Activated effector memory CD4-positive, alpha-beta T cell treated with anti-CD3 and anti-CD28 coated beads, Interleukin-2, amount 50 U/mL, for 16 hours (primary cell): ENCODE measurements around the gene RARRES1.

Source experiments
- DNase-seq: peaks from one replicate; pipeline ENCODE4 v3.0.0-alpha.2; 2020

Gene RARRES1

DNA sequence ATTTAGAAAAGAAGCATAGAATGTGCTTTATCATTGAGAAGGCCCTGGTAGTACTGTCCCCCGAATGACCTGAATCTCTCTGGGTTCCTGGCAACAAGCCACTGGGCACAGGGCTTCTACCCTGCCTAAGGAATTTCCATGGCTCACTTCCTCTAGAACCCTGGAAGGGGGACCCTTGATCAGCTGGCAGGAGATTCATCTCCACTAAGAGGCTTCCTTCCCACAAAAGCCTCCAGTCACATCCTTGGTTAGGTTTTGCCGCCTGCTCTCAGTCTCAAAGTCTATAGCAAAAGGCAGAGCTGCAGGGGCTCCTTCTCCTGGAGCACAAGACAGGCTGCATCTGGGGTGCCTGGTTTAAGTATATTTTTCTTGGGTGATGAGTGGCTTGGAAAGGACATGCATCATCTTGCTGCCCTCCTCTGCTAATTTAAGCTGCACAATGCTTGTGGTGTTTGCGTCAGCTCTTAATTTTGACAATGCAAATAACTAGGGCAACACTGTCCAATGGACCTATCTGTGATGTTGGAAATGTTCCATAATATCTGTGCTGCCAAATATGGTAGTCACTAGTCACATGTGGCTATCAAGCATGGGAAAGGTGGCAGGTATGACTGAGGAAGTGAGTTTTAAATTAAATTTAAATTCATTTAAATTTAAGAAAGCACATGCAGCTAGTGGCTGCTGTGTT is 33.4 kb upstream of the RARRES1 start:
- DNase-seq: no peak

DNA sequence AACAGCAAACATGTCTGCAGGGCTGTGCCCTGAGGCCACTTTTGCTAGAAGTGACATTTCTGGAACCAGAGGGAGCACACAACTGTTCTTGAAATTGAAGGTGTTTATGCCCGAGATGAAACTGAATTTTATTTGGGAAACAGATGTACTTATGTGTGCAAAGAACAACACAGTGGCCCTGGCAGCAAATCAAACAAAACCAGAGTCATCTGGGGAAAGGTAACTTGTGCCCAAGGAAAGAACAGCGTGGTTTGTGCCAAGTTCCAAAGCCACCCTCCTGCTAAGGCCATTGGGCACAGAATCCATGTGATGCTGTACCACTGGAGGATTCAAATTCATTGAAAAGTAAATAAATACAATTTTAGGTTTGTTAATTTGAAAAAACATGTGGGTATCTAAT is 31.2 kb upstream of the RARRES1 start:
- no peak for DNase-seq

DNA sequence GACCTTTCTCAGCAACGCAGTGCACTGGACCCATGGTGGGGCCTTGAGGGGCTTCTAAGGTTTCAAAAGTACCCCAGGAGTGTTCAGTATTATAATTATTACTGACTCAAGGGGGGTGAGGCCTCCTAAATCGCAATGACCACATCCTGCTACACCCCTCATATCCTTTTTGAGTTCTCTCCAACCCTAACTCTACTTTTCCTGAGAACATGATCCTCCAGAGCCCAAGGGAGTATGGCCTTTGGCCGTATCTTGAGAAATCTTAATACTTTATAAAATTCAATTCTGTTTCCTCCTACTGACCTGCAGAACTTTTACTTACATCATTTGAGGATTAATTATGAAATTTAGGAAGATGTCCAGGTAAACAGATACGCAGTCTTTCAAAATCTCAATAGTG is 30.4 kb upstream of the RARRES1 start:
- DNase-seq: no peak

DNA sequence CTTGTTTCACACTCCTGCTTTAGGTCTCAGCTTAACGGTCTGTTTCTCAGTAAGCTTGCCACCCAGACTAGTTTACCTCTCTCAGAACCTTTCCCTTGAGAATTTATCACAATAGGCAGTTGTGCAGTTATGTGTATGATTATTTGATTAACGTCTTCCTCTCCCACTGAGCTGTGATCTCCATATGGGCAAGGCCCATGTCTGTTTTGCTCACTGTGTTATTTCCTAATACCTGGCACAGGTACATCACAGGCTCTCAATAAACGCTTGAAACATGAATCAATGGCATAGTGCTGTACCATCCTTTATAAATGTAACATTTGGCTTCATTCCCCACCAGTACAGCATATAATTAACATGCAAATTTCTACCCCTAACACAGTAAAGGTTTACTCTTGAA is 29.1 kb upstream of the RARRES1 start:
- no peak for DNase-seq

DNA sequence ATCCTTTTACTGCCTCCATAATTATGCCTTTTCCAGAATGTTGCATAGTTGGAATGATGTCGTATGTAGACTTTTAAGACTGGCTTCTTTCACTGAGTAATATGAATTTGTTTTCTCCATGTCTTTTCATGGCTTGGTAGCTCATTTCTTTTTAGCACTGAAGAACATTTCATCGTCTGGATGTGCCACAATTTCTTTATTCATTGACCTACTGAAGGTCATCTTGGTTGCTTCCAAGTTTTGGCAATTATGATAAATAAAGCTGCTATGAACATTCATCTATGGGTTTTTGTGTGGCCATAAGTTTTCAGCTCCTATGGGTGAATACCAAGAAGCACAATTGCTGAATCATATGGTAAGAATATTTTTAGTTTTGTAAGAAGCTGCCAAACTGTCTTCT is 23.2 kb upstream of the RARRES1 start:
- DNase-seq: no peak

DNA sequence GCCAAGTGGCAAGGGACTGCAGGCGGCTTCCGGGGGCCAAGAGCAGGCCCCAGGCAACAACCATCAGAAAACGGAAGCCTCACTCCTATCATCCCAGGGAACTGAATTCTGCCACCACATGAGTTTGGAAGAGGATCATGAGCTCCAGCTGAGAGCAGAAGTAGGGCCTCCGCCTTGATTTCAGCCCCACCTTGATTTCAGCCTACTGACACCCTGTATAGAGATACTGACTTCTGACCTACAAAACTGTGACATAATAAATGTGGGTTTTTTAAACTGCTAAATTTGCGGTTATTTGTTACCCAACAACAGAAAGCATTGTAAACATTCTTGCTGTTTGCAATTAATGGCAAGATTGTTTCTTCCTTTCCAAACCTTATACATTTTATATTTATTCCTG is 21.6 kb upstream of the RARRES1 start:
- no peak for DNase-seq

DNA sequence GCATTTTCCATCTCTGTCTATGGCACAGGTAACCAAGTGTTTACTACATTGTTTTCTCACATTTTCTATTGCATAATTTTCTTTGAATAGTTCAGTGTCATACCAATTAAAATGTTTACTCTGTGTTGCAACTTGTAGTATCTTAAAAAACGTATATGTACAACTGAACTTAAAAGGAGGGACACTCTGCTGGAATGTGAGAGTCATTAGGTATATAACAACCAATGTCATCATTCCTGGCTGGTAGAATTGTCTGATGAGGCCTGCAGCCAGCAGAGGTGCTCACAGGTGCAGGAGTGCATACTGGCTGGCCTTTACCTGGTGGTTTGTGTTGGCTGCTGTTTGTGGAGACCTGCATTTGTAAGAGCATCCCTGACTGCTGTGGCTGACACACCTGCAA is 19.1 kb upstream of the RARRES1 start:
- no peak for DNase-seq

DNA sequence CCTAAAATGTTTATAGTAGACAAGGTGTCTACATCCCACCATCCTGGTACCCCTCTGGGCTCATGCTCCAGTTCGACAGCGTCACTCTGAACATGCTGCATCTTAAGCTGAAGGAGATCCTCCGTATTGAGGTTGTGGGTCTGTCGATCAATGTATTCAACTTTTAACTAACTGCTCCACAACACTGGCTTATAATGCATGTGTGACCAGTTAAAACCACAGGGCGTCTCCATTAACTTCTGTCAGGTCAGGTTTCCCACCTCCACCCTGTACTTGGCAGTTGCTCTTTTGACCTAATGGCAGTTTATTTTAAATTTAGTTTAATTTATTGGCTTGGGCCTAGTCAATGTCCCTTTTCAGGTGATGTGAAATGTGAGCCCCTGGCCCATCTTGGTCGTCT is 17.8 kb upstream of the RARRES1 start:
- no peak for DNase-seq

DNA sequence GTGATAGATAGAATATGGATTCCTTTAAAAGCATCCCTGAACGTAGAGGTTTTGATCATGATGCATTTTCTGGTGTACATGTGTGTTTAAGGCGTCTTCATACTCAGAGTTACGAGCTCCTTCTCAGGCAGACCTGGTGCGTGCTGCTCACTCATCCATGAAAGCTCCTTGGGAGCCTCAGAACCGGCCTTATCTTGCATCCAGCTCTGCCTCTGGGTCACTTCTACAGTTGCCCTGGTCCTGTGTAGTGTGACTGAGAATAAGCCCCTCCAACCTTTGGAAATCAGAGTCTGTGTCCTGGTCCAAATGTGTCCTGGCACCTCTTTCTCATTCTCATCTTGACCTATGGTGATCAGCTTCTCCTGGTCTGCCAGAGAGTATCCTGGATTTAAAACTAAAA is 17.3 kb upstream of the RARRES1 start:
- DNase-seq: no peak

DNA sequence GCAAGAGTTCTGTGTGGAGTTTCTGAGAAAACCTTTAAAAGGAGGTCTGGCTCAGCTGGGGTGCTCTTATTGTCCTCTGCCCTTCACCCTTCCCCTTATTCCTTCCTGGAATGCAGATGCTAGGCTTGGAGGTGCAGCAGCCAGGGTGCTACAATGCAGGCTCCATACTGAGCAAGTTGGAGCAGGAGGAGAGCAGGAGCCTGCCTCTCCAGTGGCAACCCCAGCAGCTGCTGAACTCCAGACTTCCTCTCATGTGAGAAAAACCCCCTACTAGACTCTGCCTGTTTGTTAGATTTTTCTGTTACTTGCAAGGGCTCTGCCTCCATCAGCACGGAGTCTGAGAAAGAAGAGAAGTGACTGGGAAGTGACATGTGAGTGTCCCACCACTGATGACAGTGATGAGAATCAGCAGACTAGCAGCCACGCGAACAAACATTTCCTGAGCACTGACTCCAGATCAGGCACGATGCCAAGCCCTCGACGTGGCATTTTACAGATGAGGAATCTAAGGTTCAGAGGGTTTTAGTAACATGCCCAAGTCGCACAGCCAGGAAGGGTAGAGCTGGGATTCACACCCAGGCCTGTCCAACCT is 16.1 kb upstream of the RARRES1 start:
- DNase-seq: no peak

DNA sequence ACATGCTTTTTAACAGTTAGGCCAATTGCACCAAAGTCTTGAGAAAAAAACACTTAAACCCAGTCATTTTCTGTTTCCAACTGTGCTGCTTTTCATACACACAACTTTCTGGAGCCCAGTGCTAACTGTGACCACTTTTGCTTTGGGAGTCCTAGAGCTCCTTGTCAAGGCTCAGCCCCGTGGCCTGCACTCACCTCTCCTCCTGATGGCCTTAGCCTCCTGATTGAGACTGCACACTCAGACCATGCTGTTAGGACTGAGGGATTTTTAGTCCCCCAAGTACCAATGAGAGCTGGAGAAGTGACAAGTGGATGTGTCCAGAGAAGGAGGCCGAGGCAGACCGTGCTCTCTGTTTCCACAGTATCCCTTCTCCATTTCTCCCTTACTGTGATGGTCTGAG is 15.2 kb upstream of the RARRES1 start:
- DNase-seq: no peak

DNA sequence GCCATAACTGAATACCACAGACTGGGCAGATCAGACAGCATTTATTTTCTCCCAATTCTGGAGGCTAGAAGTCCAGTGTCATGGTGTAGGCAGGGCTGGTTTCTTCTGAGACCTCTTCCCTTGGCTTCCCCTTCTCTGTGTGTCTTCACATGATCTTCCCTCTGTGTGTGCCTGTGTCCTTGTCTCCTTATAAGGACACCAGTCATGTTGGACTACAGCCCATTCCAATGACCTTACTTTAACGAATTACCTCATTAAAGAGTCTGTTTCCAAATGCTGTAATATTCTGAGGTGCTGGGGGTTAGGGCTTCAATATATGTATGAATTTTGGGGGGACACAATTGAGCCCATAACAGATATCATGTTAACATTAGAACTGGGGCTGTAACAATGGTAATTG is 13.3 kb upstream of the RARRES1 start:
- no peak for DNase-seq

DNA sequence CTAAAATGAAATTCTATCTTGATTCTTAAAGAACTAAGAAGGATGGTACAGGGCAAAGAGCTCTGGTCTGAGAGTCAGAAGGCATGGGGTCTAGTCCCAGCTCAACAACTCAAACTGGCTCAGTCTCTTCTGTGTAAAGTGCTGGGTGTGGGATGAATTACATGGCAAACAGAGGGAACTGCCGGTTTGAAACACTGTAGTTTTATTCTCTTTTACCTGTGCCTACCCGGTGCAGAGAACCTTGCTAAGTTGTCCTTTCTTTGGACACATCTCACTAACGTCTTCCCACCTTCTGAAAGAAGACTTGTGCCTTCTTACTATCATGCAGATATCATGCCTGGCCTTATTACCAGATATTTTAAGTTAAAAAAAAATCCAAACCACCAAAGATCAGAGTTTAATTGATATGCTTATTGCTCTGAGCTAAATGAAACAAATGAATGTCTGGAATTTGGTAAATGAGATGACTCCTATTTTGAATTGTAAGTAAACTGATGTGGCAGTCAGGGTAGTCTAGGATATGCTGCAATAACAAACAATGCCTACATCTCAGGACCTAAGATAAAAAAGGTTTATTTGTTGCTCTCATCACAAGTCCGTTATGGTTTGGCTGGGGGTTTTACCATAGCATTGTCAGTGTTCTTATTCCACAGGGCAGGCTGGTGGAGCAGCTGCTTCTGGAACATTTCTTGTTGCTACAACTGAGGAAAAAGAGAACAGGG is 12.5 kb upstream of the RARRES1 start:
- no peak for DNase-seq

DNA sequence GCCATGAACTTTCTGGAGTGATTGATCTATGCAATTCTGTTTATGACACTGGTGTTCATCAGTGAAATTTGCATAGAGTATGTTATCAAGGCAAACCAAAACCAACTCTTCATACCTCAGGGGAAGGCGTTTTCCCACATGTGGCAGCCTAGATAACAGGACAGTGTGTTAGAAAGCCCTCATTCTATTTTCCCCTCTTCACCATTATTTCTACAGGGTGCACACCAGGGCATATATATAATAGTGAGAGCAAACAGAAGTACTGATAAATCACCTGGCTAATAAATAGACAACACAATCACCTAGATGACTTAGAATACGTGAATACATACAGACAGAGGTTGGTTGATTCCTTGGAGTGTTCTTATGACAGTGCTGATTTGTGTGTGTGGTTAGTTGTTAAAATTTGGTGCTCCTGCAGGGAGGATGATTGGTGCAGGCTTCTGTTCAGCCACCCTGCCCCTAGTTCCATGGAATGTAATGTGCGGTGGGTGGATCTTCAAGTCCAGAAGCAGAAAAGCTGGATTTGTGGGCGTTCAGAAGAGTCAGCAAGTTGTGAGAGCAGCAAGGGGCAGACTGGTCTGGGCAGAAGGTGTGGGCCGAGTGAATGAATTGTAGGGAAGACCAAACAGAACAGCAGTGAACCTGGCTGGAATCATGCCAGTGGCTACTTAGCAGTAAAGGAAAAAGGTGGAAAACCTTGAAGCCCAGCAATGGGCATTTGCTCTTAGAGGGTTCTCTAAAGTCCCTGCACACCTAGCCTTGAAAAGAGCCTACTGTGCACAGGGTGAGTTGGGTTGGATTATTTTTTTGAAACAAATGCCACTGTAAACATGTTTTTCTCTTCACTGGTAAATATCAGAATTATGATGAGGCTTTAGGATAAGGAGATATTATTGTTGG is 11.7 kb upstream of the RARRES1 start:
- no peak for DNase-seq

DNA sequence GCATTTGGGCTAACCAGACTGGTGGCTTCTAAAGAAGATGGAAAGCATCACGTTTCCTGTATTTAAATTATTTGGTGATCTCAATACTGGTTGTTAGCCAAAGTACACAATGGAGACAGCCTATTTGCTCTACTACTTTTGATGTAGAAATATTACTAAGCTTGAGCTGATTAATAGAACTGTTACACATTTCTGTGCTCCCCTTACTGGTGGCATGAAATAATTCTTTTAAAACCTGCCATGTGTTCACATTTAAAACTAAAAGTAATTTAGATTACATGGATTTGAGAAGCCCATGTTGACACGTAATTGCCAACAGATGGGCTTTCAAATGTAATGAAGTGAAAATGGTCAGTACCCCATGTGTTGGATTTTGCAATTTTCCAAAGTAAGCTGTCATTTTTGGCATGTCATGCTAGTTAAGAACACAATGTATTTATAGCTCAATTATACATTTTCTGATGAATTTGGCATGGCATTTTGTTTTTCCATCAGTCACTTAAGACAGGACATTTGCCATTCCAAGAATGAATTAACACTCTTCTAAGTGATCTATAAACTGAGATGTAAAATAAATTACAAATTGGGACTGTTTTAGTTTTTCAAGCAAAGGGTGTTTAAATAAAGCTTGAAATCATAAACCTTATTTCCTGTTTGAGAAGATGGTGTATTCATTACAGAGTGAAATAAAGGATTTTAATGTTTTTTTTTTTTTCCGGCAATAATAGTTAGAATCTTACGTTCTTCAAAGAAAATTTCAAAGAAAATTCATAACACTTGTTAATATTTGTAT is 10.8 kb upstream of the RARRES1 start:
- no peak for DNase-seq

DNA sequence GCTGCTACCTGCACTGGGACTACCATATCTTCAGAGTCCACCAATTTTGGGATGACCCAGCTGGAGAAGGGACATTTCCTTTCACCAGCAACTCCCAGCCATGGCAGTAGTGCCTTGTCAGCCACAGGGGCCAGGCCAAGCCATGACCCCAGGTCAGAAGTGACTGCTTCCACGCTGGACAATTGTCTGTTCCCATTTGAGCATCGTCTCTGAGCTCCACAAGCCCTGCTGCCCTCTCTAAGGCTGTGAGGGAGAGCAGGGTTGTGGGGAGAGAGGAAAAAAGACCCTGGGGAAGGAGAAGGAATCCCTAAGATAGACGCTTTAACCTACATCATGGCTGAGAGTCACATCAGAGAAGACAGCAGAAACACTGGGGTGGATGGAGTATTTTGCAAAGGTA is 7.4 kb upstream of the RARRES1 start:
- no peak for DNase-seq

DNA sequence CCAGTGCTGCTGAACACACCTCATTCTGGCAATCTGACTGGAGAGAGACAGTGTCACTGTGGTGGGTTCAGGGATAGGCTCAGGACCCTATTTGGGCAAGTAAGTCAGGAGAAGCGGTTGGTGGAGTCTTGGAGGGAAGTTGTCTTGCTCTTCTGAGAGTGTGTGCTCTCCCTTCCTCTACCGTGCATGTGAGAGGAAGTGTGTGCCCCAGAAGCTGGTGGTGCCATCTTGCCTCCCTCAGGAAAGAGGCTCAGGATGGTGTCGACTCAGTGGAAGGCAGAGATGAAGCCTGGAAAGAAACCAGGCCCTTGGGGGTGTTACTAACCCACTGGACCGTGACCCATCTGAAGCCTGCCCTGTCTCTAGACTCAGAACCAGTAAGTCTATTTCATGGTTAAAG is 6.8 kb upstream of the RARRES1 start:
- DNase-seq: no peak

DNA sequence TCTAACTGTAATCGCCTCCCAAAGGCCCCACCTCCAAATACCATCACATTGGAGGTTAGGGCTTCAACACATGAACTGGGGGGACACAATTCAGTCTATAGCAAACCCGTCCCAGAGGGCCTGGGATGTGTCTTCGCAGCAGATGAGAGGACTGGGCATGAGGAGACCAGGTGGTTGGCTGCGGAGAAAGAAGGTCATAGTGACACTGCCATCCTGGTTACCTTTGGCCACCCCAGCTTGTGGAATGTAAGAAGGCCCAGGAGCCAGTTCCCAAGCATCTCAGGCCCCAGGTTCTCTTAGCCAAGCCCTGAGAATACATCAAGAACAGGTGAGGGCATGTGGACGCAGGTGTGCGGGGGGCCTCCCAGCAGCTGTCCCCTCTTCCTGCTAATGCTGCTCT is 6.4 kb upstream of the RARRES1 start:
- DNase-seq: no peak

DNA sequence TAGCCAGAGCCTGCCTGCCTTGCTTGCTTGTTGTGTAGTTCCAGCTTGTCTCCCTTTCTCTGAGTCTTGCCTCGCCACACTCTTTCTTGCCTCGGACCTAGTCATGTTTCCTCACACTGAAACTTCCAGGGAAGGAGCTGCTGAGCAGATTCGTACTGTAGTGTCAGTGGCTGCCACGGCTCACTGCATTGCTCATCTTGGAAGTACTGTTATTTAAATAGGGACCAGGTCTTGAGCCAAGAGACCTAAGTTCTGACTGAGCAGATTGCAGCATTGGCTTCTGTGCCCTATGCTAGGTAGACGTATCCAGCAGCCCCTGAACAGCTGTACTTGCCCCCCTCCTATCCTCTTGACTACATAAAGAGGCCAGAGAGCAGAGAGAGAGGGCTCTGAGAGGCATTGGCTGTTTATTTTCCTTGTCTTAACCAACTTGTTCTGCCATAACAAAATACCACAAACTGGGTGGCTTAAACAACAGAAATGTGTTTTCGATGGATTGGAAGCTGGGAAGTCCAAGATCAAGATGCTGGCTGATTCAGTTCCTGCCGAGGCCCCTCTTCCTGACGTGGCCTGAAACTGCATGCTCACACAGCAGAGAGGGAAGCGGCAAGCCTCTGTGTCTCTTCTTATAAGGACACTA is 5.8 kb upstream of the RARRES1 start:
- no peak for DNase-seq

DNA sequence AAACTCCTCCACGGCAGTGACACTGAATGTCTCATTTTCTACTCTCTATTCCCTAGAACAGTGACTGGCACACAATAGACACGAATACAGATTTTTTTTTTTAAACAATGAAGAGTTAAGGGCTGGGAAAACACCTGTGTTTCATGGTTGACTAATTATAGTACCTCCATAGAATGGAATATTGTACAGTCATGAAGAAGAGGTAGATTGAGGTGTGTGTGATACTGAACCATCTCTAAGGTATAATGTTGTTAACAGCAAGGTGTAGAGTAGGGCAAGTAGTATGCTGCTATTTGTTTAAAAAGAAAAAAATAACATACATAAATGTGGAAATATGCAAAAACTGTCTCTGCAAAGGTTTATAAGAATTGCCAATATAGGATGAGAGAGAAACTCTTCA is 5.2 kb upstream of the RARRES1 start:
- DNase-seq: no peak

DNA sequence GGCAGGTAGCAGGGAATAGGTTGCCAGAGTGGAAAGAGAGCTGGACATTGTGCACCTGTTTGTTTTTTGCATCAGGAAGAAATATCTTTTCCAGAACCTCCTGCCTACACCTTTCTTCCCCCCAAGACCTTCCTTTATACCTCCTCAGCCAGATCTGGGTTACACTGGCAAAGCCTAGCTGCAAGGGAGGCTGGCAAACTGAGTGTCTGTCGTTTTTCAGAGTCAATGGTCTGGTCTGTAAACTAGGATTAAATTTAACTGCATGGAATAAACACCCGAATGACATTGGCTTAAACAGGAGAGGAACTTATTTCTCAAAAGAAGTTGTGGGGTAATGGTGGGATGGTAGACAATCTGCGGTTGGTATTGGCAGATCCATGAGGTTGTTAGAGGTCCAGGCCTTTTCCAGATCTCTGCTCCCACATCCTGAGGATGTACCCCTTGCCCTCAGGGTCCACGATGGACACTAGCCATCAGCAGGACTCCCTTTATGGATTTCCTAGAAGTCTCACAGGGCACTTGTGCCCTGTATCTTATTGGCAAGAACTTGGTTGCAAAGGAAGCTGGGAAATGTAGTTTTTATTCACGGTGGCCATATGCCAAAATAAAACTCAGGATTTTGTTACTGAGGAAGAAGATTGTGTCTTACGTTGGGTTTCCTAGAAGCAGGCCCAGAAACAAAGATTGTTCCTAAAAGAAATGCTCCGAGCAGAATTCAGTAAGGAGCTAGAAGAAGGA is 3.2 kb upstream of the RARRES1 start:
- DNase-seq: no peak
